Loucy (cell line): Measurements from ENCODE around the gene SLC26A8.

ENCODE experiments used
- EZH2phosphoT487 ChIP-seq: fragments of 200-600 bp; IDR thresholded peaks from 2 replicates; pipeline ENCODE4 v1.6.1; 2018; ENCODE audit warnings: antibody characterized with exemption, mild to moderate bottlenecking, moderate library complexity, borderline replicate concordance
- TF ChIP-seq, protein P1 (sequence below): fragments of 200-600 bp; sonication (generic); conservative IDR thresholded peaks from 2 replicates; pipeline ENCODE4 v1.5.1; 2014; ENCODE audit warnings: mild to moderate bottlenecking, antibody characterized with exemption, low read length

DNA sequence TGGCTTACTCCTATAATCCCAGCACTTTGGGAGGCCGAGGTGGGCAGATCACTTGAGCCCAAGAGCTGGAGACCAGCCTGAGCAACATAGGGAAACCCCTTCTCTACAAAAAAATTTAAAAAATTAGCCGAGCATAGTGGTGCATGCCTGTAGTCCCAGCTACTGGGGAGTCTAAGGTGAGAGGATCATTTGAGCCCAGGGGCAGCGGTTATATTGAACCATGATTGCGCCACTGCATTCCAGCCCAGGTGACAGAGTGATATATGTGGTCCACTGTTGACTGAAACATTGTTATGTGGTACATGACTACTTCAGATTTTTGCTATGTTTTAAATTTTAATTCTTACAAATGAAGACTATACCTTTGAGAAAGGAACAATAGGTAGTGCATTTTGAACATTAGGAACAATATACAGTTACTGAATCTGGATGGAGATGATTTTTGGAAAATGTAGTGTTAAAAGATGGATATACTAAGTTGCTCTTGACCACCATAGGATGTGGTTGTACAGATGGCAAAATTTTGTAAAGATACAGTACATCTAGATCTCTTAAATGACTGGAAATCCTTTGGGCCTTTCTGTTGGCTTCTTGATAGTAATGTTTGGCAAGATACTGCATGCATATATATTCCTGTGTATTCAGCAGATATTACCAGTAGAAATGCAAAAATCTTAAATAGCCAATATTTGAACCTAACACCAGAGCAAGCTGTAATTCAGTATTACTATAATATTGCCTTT lies 39.0 kb upstream of the SLC26A8 start:
- TF ChIP-seq, protein P1, sequence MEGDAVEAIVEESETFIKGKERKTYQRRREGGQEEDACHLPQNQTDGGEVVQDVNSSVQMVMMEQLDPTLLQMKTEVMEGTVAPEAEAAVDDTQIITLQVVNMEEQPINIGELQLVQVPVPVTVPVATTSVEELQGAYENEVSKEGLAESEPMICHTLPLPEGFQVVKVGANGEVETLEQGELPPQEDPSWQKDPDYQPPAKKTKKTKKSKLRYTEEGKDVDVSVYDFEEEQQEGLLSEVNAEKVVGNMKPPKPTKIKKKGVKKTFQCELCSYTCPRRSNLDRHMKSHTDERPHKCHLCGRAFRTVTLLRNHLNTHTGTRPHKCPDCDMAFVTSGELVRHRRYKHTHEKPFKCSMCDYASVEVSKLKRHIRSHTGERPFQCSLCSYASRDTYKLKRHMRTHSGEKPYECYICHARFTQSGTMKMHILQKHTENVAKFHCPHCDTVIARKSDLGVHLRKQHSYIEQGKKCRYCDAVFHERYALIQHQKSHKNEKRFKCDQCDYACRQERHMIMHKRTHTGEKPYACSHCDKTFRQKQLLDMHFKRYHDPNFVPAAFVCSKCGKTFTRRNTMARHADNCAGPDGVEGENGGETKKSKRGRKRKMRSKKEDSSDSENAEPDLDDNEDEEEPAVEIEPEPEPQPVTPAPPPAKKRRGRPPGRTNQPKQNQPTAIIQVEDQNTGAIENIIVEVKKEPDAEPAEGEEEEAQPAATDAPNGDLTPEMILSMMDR, result no peak
- TF ChIP-seq EZH2phosphoT487, result no peak
